HG03342 (cell line): ENCODE measurements around the gene METTL15.
A peak's percentile ranks its signal among the peaks of the same experiment; 100 is the strongest.
"Not testable (repeated sequence)": the region's sequence is repeated elsewhere in the genome, so short reads cannot be mapped to it uniquely, and the experiment has no call there.

ENCODE experiments used
- ATAC-seq: cut with Tn5 transposase; IDR thresholded peaks from one replicate; pipeline ENCODE4 v1.9.1; 2021; ENCODE audit warnings: mild to moderate bottlenecking, moderate library complexity; ENCODE audit not compliant: unreplicated experiment

METTL15 gene

GRCh38 chr11:28176351-28176750, 68.2 kb downstream of the METTL15 start:
- no peak for ATAC-seq

- ATAC-seq = no peak
Measured at GRCh38 chr11:28195449-28195848, 87.3 kb downstream of the METTL15 start.

- ATAC-seq = no peak
Measured at GRCh38 chr11:28209906-28210305, 101.7 kb downstream of the METTL15 start.

GRCh38 chr11:28222063-28222462, 113.9 kb downstream of the METTL15 start:
- not testable (repeated sequence) for ATAC-seq

GRCh38 chr11:28223577-28223976, 115.4 kb downstream of the METTL15 start:
- ATAC-seq = no peak

GRCh38 chr11:28223994-28224393, 115.8 kb downstream of the METTL15 start:
- ATAC-seq = no peak

GRCh38 chr11:28227460-28227859, 119.3 kb downstream of the METTL15 start:
- no peak for ATAC-seq

- ATAC-seq = no peak
Measured at GRCh38 chr11:28228196-28228895, 120.2 kb downstream of the METTL15 start.

- ATAC-seq = no peak
Measured at GRCh38 chr11:28231475-28231874, 123.3 kb downstream of the METTL15 start.

- ATAC-seq = no peak
Measured at GRCh38 chr11:28232649-28233048, 124.5 kb downstream of the METTL15 start.

- no peak for ATAC-seq
Measured at GRCh38 chr11:28241760-28242159, 133.6 kb downstream of the METTL15 start.

- ATAC-seq = no peak
Measured at GRCh38 chr11:28242596-28242995, 134.4 kb downstream of the METTL15 start.

- no peak for ATAC-seq
Measured at GRCh38 chr11:28243061-28243460, 134.9 kb downstream of the METTL15 start.

GRCh38 chr11:28243581-28243980, 135.4 kb downstream of the METTL15 start:
- no peak for ATAC-seq

GRCh38 chr11:28245131-28245530, 136.9 kb downstream of the METTL15 start:
- no peak for ATAC-seq

GRCh38 chr11:28250192-28250591, 142.0 kb downstream of the METTL15 start:
- no peak for ATAC-seq

GRCh38 chr11:28251257-28251656, 143.1 kb downstream of the METTL15 start:
- no peak for ATAC-seq

- no peak for ATAC-seq
Measured at GRCh38 chr11:28257761-28258160, 149.6 kb downstream of the METTL15 start.

- peak; percentile 46 for ATAC-seq
Measured at GRCh38 chr11:28259177-28259843, 151.1 kb downstream of the METTL15 start.

GRCh38 chr11:28268925-28269324, 160.7 kb downstream of the METTL15 start:
- no peak for ATAC-seq

GRCh38 chr11:28269586-28269985, 161.4 kb downstream of the METTL15 start:
- no peak for ATAC-seq

- ATAC-seq = not testable (repeated sequence)
Measured at GRCh38 chr11:28272247-28272646, 164.1 kb downstream of the METTL15 start.

- no peak for ATAC-seq
Measured at GRCh38 chr11:28274216-28274615, 166.0 kb downstream of the METTL15 start.
